ENCODE measurements around the gene ABHD1. TPM values are rescaled to one million over a fixed set of nuclear protein-coding genes. Genes with fewer than 3 reads are reported as not detected.

ABHD1 gene
- total RNA-seq, 1 donor from 2014 or later = 0.35 TPM

GRCh38 chr2:27082773-27083409, 40.7 kb upstream of the ABHD1 start:
- no peaks in the 10 kb centered on the region for H3K27me3 ChIP-seq
- no peak for ATAC-seq
- no peak for DNase-seq
- intact Hi-C loops (cut with DNase I) = loop anchor here (10.0 kb wide), 1 partner anchor 118 kb away; no protein-coding TSS in a partner anchor
- H3K27ac ChIP-seq = no peak overlapping the region
- no peak for TF ChIP-seq CTCF (IDR thresholded peaks at IDR 0.05)
- peaks cover 37% of the 10 kb centered on the region for H3K4me1 ChIP-seq
- no peaks in the 10 kb centered on the region for H3K36me3 ChIP-seq
- H3K9me3 ChIP-seq = no peaks in the 10 kb centered on the region
- H3K4me3 ChIP-seq = no peak overlapping the region

GRCh38 chr2:27083410-27084296, 40.0 kb upstream of the ABHD1 start:
- Histone ChIP-seq H3K27ac (no peak overlapping the region), H3K36me3 (no peaks in the 10 kb centered on the region), H3K9me3 (no peaks in the 10 kb centered on the region), H3K27me3 (no peaks in the 10 kb centered on the region), H3K4me1 (peaks cover 37% of the 10 kb centered on the region), H3K4me3 (no peak overlapping the region)
- DNase-seq (no peak), ATAC-seq (no peak)
- TF ChIP-seq CTCF (IDR thresholded peaks at IDR 0.05) = no peak
- intact Hi-C loops (cut with DNase I) = loop anchor here (10.0 kb wide), 1 partner anchor 119 kb away; no protein-coding TSS in a partner anchor

GRCh38 chr2:27084297-27085061, 39.1 kb upstream of the ABHD1 start:
- H3K4me3 ChIP-seq = no peak overlapping the region
- no peak for TF ChIP-seq CTCF (IDR thresholded peaks at IDR 0.05)
- no peak for ATAC-seq
- H3K27ac ChIP-seq = no peak overlapping the region
- DNase-seq = no peak
- H3K36me3 ChIP-seq = no peaks in the 10 kb centered on the region
- no peaks in the 10 kb centered on the region for H3K9me3 ChIP-seq
- peaks cover 37% of the 10 kb centered on the region for H3K4me1 ChIP-seq
- no peaks in the 10 kb centered on the region for H3K27me3 ChIP-seq
- intact Hi-C loops (cut with DNase I) = loop anchor here (10.0 kb wide), 1 partner anchor 120 kb away; no protein-coding TSS in a partner anchor

GRCh38 chr2:27085062-27085672, 38.4 kb upstream of the ABHD1 start:
- no peak for DNase-seq
- peak; percentile 48 for TF ChIP-seq CTCF (IDR thresholded peaks at IDR 0.05)
- H3K27ac ChIP-seq = peak overlapping the region; percentile 95
- no peaks in the 10 kb centered on the region for H3K27me3 ChIP-seq
- no peaks in the 10 kb centered on the region for H3K36me3 ChIP-seq
- no peak for ATAC-seq
- peak overlapping the region; percentile 74 for H3K4me3 ChIP-seq
- H3K9me3 ChIP-seq = no peaks in the 10 kb centered on the region
- peaks cover 37% of the 10 kb centered on the region for H3K4me1 ChIP-seq
- intact Hi-C loops (cut with DNase I) = loop anchor here (10.0 kb wide), 1 partner anchor 120 kb away; no protein-coding TSS in a partner anchor

GRCh38 chr2:27085673-27086089, 37.9 kb upstream of the ABHD1 start:
- no peak for TF ChIP-seq CTCF (IDR thresholded peaks at IDR 0.05)
- peak; percentile 91 for DNase-seq
- no peaks in the 10 kb centered on the region for H3K27me3 ChIP-seq
- H3K27ac ChIP-seq = peak overlapping the region; percentile 95
- no peaks in the 10 kb centered on the region for H3K36me3 ChIP-seq
- no peaks in the 10 kb centered on the region for H3K9me3 ChIP-seq
- intact Hi-C loops (cut with DNase I) = loop anchor here (10.0 kb wide), 1 partner anchor 121 kb away; no protein-coding TSS in a partner anchor
- H3K4me3 ChIP-seq = peak overlapping the region; percentile 74
- peaks cover 34% of the 10 kb centered on the region for H3K4me1 ChIP-seq
- peak; percentile 69 for ATAC-seq

Data from upper lobe of right lung (tissue), 1 donor.